ENCODE data around the gene FCRL5. TPM values are rescaled to one million over a fixed set of nuclear protein-coding genes. Genes with fewer than 3 reads are reported as not detected.

Gene FCRL5
- total RNA-seq, 1 donor from 2014 or later = 5.8 TPM

DNA sequence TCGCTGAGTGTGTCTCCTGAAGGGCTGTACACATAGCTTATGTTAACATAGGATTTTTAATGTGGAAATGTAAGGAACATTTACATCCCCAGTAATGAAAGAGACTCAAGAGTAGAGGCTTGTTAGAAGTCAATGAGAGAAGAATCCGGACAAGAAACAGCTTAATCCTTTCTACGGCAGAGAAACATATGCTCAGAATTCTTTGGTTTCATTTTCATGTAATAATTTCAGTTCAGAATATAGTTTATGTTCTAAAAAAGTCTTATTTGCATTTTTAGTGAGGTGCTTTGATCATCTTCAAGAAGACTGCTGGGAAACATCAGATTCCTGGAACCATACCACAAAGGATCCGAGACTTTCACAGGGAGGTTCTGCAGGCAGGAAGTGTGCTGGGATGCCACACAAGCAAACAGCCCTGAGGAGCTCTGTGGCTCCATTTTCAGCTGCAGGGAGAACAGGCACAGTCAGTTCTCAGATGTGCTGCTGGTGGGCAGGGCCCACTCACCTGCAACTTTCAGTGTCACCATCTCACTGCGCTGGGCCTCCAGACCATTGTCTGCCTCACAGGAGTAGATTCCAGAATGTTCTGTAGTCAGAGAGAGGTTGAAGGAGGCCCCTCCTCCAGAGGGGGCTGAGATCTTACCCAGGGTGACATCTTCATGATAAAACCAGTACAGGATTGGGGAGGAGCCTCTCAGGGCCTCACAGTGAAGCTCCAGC lies 28.4 kb downstream of the FCRL5 start:
- DNase-seq (ENCODE audit: low spot score) = peak; percentile 7

DNA sequence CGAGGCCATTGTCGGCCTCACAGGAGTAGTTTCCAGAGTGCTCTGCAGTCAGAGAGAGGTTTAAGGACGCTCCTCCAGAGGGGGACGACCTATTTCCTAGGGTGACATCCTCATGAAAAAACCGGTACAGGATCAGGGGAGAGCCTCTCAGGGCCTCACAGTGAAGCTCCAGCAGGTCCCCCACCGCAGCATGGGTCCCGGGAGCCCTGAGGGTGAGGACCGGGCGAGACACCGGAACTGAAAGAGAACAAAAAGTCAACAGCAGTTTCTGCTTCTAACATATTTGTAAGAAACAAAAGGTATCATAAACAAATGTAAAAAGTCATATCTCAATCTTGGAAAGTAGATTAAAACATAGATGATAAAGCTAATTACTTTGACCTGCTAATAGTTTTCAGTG lies 31.3 kb downstream of the FCRL5 start:
- no peak for DNase-seq (ENCODE audit: low spot score)

DNA sequence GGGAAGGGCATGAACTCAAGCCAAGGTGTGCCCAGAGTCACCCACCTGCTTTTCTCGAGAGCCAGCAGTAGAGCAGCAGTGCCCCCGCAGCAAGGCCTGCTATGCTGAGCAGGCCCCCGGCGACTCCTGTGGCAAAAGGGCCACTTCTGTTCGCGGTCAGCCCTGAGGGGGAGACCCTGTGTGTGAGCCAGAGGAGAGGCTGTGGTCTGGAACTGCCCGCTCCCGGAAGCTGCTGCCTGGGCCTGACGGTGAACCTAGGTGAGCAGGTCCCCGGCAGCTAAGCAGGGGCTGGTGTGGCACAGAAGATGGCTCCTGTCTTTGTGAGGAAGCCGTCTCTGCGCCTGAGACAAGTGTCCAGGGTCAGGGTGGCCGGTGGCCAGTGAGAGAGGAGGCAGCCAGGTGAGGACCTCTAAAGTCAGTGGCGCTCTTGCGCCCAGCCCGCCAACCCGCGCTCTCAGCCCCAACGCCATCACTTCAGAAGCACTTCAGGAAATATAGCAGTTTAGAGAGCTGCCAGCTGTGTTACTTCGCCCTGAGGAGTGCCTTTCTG lies 31.9 kb downstream of the FCRL5 start:
- no peak for DNase-seq (ENCODE audit: low spot score)

DNA sequence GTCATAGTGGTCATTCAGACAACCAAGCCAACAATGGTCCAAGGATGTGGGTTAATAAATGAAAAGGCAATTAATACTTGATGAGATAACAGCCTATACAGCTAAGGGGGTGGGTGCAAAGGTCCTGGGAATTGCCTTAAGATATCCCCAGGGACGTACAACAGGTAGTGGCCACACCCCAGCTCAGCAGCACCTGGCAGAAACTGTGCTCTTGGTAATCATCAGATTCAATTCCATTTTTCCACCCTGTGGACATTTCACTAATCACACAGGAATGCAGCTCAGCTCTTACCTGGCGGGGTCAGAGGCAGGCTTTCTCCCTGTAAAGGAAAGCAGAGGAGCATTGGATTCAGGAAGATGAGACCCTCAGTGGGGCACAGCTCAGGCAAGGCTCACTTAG lies 32.9 kb downstream of the FCRL5 start:
- DNase-seq (ENCODE audit: low spot score) = no peak

DNA sequence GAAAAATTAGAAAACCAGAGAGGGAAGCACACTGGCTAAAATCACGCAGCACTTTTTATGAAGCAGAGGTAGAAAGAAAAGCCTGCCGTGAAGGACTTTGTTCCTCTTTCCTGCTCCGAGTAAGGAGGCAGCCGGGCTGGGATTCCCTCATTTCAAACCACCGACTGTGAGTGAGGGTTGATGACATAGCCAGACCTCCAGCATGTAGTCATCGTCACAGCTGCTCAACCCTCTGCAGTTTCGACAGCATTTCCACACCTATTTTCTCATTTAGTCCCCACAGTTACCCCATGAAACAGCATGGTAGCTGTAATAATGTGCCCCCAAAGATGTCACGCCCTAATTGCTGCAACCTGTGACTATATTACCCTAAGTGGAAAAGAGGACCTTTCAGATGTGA lies 35.3 kb downstream of the FCRL5 start:
- DNase-seq (ENCODE audit: low spot score) = no peak

DNA sequence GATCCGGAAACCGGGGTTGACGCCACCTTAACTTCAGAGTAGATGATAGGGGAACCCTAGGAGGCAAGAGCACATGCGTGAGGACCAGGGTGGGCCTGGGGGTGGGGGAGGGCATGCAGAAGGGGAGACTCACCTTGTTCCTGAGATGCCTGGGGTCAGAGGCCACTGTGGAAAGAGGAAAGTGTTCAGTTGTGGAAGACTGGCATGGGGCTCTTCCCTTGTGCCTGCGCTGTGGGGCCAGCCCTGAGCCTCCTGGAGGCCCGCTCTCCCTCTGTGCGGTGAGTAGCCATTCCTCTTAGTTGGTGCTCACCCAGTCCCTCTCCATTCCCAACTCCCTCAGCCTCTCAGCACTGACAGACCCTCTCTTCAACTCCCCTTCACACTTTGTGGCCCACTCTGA lies 36.6 kb downstream of the FCRL5 start:
- DNase-seq (ENCODE audit: low spot score) = no peak

DNA sequence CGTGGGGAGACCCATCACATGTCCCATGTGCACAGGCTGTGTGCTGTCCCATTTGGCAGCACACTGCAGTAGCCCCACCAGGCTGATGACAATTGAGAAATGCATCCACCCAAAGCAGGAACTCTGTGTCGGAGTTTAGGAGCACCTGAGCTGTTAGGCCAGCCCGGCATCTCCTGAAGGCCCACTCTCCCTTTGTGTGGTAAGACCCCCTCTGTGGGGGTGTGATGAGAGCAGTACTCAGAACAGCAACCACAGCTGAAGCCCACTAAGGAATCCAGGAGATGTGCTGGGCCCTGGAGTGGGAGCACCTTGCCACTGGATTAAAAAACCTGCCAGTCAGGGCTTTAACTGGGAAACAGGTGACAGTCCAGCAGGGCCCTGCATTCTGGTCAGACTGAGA lies 37.2 kb downstream of the FCRL5 start:
- no peak for DNase-seq (ENCODE audit: low spot score)

DNA sequence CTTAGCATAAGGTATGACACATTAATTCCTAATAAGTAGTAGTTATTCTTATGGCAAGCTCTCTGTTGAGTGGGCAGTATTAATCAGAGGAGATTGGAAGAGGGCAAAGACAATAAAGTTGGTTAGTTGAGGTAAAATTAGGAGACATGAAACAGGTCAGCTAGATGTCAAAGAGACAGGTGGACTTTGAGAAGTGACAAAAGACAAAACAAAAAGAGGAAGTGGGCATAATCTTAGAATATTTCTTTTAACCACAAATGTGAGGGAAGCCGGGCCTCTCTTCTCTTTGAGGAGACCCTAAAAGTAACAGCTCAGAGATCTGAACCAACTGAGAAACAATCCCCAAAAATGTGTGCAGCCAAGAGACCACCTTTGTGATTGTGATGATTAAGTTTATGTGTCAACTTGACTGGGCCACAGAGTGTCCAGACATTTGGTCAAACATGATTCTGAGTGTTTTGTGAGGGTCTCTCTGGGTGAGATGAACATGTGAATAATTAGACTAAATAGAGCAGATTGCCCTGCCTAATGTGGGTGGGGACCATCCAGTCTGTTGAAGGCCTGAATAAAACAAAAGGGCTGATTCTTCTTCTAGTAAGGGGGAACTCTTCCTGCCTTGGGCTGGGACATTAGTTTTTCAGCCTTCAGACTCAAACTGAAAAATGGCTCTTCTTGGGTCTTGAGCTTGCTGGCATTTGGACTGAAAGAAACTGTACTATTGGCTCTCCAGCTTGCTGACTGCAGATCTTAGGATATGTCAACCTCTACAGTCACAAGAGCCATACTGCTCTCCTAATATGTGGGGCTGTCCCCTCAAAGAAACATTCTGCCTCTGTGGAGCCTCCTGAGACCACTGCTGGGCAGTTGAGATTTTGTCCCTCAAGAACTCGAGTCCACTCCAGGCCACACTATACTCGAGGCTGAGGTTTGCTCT lies 40.0 kb downstream of the FCRL5 start:
- DNase-seq (ENCODE audit: low spot score) = no peak

DNA sequence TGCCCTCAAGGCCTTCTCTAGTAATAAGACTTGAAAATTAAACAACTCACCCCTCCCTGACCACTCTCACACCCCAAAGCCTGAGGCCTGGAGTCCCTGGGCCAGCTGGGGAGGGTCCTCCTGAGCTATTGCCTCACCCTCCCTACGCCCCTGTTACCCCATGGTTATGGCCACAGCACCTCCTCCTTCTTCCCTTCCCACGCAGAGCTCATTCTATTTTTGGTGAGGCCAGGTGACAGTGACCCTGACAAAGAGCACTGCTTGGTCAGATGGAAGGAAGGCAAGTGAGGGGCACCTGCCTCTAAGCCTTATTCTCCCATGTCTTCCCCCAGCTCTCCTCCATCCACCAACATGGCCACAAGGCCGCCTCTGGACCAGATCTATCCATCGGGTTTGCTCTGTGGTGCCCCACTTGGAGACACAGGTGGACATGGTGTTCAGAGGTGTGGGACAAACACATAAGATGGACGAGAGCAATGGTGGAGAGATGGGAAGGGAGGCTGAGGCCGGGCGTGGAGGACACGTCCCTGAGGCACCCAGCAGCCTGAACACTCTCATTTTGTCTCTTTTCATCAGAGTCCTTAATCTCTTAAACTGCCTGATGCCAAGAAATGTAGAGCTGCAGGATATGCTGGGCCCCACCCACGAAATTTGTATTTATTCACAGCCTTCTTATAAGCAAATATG lies 42.6 kb downstream of the FCRL5 start:
- DNase-seq (ENCODE audit: low spot score) = no peak

DNA sequence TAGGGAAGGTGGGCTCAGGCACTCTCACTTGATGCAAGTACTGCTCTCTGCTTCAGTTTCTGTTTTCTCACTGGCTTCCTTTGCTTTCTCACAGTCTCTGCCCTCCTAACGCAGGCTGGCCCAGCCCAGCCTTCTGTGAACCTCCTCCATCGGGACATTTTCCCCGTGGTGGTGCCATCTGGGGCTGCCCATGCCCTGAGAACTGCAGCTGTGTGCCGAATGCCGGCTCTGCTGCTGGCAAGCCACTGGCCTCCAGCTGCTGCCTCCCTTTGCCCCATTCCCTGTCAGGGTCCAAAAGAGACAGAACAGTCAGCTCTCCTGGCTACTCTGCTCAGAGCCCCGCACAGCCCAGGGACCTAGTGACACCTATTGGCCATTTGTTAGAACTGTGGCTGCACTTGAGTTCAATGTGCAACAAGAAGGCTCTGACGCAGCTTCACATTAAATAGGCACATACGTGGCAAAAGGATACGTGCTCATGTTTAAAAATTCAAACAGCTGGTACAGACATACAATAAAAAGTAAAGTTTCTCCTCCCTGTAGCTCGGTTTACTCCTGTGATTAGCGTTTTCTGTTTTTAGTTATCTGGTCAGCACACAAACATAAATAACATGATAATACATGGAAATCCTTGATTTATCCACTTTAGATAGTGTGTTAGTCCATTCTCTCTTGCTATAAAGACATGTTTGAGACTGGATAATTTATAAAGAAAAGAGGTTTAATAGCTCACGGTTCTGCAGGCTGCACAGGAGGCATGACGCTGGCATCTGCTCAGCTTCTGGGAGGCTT lies 46.6 kb downstream of the FCRL5 start:
- peak; percentile 79 for DNase-seq (ENCODE audit: low spot score)

DNA sequence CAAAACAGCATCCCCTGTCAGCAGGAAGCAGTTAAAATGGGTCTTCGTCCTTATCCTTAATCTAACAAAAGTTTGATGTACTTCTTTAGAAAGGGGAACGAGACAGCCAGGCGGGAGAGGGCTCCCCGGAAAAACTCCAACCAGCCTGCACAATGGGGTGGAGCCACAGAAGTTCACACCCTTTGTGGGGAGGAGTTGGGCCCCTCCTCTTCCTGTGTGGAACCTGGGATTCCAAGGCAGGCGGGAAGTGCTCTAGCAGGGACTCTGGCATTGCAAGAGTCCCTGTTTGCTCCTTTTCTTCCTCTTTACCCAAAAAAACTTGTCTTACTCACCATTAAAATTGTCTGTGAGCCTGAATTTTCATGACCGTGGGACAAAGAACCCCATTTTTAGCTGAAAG lies 47.7 kb downstream of the FCRL5 start:
- no peak for DNase-seq (ENCODE audit: low spot score)

DNA sequence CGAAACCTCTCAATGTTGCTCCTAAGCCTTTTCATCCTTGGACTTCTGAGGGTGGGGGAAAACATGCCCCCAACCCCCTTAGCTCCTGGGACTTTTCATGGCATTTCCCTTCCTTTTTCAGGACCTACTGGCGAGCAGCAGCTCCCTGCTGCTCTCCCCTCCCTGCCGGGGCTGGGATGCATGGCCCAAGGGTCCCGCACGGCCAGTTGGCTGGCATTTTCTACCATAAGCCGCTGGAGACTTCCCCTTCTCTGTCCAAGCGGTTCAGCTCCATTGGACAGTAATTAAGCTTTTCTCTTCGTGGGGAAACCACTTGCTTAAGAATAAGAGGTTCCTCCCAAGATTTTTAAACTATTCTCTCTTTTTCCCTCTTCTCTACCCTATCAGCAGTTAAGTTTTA lies 52.8 kb downstream of the FCRL5 start:
- no peak for DNase-seq (ENCODE audit: low spot score)

DNA sequence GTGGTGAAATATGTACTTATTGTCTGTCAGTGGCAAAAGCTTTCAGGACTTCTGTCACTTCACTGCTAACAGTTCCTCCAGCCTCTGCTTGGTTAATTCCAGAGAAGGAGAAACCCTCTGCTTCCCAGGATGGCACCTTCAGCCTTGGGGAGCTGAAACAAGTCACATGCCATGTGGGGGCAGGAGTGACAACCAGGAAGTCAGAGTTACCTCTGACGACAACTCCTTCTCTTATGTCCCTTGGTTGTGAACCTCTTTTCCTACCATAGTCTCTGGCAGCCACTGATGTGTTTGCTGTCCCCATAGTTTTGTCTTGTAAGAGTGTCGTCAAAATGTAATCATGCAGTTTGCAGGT lies 53.6 kb downstream of the FCRL5 start:
- DNase-seq (ENCODE audit: low spot score) = no peak

DNA sequence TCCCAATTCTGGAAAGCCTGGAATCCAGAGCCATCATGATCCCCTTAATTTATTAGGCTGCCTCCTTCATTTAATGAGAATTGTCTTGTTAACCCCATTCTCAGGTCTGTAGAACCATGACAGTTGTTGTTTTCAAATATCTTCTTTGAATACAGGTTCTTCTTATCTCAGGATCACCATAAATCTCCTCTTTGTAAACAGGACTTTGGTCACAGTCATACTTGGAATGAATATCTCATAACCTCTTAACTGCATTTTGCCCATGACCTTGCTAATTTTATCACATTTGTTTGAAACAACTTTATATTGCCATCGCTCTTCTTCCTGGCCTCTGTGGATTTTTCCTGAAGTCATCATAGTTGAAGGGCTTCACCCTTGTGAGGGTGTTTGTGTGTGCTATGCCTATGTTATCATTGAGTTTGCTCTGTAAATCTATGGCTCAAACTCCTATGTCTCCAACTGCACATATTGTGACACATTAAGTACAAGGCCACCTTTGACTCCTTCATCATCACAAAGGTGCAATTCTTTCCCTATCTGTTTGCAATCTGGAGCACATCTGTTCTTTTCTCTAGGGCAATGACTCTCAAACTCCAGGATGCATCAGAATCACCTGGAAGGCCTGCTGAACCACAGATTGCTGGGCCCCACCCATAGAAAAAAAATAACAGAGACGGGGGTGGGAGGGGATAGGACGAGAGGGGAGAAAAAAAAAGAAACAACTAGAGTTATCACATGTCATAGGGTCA lies 54.2 kb downstream of the FCRL5 start:
- DNase-seq (ENCODE audit: low spot score) = no peak

DNA sequence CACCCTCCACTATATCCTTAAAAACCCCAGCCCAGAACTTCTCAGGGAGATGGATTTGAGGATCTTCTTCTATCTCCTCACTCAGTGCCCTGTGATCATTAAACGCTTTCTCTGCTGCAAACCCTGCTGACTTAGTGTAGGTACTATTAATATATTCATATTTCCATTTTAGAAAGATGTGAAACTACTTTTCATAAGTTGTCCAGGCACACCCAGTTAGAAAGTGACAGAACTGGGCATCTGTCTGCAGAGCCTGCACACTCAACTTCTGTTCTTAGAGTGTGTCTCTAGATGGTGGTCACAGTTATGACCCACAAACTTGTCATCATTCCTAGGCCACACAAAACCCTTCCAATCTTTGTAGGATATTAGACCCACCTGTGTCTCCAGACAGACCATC lies 55.0 kb downstream of the FCRL5 start:
- DNase-seq (ENCODE audit: low spot score) = no peak

DNA sequence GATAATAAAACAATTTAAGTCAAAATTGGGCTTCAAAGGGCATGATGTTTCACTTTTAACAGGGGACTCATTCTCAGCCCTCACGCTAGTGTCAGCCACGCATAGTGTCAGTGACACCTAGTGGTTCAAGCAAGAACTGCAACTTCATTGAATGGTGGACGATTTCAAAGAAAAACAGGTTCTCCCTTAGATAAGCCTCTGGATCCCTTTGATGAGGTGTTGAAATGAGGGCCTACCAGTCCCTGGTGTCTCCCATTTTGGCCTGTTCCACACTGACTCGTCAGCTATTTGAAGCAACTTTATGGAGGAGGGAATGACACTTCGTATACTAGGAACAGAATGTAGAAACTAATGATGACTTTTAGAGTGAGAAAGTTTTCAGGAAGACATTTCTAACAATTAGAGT lies 56.2 kb downstream of the FCRL5 start:
- DNase-seq (ENCODE audit: low spot score) = peak; percentile 57

DNA sequence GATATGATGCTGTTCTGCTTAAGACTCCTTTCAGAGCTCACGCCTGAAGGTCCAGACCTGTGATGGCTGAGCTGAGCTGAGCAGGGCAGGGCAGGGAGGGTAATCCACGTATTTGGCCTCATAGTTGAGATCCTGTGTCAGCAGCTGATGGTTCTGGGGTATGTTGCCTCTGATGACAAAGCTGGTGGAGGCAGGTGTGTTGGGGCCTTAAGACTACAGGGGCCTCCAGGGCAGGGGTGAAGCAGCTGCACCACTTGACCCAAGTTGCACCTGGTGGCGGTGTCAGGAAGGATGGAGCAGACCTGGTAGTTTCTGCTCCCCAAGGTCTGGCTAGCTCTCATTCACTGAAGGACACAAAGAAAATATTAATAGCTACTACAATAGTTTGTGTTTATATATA lies 57.0 kb downstream of the FCRL5 start:
- no peak for DNase-seq (ENCODE audit: low spot score)

DNA sequence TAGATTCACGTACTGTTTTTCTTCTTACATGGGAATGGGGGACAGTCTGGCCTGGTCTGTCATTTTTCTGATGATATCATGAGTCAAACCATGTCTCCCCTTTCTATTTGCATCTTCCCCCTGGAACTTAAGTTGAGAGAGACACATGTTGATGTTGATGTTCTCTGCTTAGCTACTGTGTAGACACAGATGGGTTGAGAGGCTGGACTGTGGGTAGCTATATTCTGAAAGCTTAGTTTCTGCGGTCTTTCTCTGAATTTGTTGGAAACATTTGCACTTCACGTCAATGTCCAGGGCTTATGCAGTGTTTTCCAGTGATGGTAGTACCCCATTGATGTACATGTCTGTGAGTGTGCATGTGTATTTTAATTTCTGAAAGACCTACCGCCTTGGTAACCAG lies 58.2 kb downstream of the FCRL5 start:
- no peak for DNase-seq (ENCODE audit: low spot score)

DNA sequence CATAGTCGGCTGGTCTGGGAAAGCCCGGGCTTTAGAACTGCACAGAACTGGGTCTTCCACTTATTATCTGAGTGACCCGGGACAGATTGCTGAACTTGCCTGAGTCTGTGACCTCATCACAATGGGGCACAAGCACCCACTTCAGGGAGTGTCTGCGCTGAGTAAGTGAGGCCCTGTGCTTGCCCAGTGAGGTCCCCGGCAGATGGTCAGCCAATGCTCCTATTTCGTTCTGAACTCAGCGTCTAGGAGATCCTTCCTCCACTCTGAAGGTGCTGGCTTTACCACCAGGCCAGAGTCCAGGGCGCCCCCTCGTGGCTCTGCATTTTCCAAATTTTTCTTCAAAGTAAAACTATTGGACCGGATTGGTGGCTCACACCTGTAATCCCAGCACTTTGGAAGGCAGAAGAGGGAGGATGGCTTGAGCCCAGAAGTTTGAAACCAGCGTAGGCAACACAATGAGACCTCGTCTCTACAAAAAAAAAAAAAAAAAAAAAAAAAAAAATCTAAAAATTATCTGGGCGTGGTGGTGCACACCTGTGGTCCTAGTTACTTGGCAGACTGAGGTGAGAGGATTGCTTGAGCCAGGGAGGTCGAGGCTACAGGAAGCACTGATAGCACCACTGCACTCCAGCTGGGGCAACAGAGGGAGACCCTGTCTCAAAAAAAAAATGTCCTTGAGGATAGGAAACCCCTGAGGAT lies 61.7 kb downstream of the FCRL5 start:
- DNase-seq (ENCODE audit: low spot score) = peak; percentile 75

DNA sequence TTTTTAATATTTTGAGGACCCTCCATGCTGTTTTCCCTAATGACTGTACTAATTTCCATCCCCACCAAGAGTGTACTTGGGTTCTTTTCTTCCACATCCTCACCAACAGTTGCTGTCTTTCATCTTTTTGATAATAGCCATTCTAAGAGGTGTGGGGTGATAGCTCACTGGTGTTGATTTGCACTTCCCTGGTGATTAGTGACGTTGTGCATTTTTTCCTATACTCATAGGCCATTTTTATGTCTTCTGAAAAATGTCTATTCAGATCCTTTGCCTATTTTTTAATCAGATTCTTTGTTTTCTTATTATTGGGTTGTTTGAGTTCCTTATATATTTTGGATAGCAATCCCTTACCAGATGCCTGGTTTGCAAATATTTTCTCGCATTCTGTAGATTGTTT lies 64.2 kb downstream of the FCRL5 start:
- DNase-seq (ENCODE audit: low spot score) = no peak
